GM18861 (cell line): ENCODE measurements around the gene AASS.

Experiments
- ATAC-seq: cut with Tn5 transposase; IDR thresholded peaks from one replicate; pipeline ENCODE4 v1.9.1; 2021; ENCODE audit not compliant: unreplicated experiment

The AASS gene

DNA sequence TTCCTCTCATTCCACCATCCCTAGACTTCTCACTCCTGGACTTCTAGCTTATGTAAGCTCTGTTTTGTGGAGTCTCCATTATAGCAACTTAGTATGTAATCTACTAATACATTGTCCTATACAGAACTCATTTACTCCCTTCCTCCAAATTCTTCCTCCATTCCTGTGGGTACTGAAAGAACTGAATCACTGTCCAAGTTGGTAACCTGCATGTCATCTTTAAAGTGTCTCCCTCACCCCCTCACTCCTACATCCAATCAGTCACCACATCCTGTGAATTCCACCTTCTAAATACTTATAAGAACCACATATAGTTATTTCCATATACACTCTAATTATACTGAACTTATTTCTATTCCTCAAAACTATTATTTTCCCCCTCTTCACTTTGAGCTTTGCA, 20.3 kb downstream of the AASS start:
- ATAC-seq: no peak

GRCh38 chr7:122118757-122119156, 25.3 kb downstream of the AASS start:
- ATAC-seq: no peak

- no peak for ATAC-seq
Measured at GRCh38 chr7:122103064-122103463, 41.0 kb downstream of the AASS start.

DNA sequence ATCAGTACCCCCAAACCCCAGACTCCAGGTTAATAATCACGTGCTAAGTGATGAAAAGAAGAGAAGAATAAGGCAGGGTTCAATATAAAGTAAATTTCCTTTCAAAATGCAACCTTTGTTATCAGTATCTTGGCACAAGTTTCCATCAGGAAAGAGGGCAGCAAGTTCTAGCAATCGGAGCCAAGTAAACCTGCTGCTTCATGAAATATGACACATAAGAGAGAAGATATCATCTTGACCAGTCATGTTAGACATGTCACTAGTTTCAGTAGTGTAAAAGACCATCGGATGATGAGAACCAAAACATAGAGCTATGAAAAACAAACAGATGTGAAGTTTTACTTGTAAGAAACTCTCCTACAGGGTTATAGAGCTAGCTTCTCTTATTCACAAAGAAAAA, 44.0 kb downstream of the AASS start:
- ATAC-seq: no peak

- no peak for ATAC-seq
Measured at GRCh38 chr7:122095642-122096041, 48.4 kb downstream of the AASS start.

GRCh38 chr7:122094549-122094948, 49.5 kb downstream of the AASS start:
- no peak for ATAC-seq

DNA sequence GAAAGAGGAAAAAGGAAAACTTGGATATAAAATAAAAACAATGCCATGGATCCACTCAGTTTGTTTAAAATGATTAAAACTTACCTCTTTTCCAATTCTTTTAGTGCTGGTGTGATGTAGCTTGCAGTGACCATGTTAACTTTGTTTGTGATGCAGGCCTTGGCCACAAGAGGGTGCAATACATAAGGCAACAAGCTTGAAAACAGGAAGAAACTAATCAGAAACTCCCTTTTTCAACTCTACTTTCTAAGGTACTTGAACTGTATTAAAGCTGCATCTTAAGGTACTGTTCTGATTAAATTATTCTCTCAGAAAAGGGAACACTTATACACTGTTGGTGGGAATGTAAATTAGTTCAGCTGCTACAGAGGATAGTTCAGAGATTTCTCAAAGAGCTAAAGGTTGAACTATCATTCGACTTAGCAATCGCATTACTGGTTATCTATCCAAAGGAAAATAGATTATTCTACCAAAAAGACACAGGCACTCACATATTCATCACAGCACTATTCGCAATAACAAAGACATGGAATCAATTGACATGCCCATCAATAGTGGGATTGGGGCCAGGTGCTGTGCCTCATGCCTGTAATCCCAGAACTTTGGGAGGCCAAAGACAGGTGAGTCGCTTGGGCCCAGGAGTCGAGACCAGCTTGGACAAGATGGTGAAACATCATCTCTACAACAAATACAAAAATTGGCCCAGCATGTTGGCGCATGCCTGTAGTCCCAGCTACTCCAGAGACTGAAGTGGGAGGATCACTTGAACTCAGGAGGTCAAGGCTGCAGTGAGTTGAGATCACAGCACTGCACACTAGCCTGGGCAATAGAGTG, 50.9 kb downstream of the AASS start:
- peak; percentile 98 for ATAC-seq

GRCh38 chr7:122082670-122083069, 61.4 kb downstream of the AASS start:
- no peak for ATAC-seq

GRCh38 chr7:122082160-122082559, 61.9 kb downstream of the AASS start:
- no peak for ATAC-seq

- no peak for ATAC-seq
Measured at GRCh38 chr7:122073635-122074034, 70.4 kb downstream of the AASS start.

DNA sequence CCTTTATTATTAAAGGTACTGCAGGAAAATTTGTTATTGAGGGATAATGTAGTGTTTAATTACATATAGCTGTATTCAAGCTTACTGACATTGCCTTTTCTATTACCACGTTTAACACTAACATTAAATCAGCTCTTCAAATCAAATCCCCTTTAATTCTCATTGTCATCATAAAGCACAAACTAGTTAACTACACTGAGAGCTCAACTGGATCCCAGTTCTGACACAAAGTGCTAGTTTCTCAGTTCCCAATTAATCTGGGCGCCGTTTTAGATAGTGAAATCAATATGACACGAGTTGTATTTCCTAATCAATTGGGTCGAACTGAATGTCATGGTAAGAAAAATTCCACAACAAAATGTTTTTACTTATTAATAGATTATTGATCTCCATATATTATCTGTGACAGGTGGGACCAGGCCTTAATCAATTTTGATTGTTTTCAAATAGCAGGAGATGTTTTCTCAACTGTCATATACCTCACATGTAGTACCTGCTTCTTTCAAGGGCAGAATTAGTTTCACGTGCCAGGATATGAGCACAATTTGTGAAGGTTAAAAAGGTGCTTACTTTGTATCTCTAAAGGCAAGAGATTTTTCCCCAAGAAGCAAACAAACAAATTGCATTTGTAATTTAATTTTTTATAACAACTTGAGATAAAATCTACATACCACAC, 71.0 kb downstream of the AASS start:
- ATAC-seq: no peak

DNA sequence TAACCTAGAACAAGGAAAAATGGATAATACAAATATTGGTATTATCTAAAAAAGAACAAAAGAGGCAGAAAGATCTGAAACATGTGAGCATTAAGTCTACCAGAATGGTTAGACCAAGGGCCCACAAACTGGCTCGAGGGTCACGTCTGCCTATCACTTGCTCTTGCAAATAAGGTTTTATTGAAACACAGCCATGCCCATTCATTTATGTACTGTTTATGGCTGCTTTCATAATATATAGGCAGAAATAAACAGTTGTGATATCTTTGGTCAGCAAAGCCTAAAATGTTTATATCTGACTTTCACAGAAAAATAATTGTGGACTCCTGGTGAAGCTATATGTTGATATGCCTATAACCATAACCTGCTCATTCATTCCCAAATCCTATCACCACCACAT, 71.8 kb downstream of the AASS start:
- no peak for ATAC-seq

DNA sequence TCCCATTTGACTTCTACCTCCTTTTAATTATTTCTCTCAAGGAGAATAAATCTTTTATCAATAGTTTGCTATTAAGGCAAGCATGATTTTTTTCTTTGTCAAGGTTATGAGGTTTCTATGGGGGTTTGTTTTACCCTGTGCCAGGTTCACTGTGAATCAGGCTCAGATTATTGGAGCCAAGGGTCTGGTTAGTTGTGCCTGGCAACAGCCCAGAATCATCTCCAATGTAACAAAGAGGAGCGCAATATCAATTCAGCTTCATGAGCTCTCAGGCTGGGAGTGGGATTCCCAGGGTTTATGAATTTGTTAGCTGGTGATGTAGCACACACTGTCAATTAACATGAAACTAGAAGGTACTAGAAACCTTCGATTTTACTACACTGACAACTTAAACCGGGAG, 73.2 kb downstream of the AASS start:
- ATAC-seq: no peak

DNA sequence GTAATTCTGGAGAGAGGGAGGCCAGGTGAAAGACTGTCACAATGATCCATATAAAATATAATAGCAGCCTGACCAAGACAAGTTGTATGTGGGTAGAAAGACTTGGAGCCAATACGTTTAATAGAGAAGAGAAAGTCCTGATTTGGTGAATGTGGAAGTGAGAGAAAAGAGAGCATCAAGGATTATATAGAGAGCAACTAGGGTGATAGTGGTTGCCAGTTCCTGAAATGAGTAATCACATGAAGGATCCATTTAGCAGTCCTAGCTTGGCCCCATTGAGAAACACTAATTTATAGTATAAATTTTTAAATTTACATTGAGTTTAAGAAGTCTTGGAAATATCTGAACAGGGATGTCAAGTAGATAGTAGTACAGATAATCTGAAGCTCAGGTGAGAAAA, 74.0 kb downstream of the AASS start:
- no peak for ATAC-seq

DNA sequence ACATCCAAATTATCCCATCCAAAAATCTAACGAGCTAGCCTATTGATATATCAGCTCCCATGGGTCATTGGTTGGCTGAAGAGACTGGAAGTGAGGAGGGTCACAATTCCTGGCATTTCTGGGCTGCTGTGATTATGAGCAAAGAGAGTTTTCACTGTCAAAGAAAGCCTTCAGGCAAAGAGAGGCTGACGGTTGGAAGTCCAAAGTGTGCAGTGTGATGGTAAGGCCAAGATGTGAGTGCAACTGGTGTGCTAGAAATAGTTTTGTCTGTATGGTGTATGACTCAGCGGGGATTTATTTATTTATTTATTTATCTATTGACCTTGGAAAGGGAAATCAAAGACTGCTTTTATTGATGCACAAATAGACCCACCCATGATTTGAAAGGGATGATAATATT, 75.0 kb downstream of the AASS start:
- no peak for ATAC-seq

DNA sequence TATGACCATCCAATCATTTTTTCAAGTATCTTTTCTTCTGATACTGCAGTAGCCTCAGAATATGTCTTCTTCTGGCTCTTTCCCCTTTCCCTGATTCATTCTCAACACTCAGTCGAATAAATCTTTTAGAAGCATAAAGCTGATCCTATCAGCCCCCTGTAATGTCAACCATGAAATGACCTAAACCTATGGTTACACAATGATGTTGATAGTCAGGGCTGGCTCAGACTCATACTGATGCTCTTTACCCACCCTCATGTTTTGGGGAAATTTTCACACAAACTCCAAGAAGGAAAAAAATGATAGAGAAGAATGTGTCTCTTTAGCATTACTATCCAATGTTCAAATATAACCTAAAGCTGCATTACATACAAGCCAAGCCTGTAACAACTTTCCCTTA, 76.0 kb downstream of the AASS start:
- no peak for ATAC-seq

GRCh38 chr7:122067077-122067476, 77.0 kb downstream of the AASS start:
- ATAC-seq: no peak

GRCh38 chr7:122064971-122065370, 79.1 kb downstream of the AASS start:
- ATAC-seq: no peak

GRCh38 chr7:122063146-122063545, 80.9 kb downstream of the AASS start:
- no peak for ATAC-seq

- no peak for ATAC-seq
Measured at GRCh38 chr7:122059542-122059941, 84.5 kb downstream of the AASS start.

GRCh38 chr7:122056977-122057376, 87.1 kb downstream of the AASS start:
- ATAC-seq: no peak

DNA sequence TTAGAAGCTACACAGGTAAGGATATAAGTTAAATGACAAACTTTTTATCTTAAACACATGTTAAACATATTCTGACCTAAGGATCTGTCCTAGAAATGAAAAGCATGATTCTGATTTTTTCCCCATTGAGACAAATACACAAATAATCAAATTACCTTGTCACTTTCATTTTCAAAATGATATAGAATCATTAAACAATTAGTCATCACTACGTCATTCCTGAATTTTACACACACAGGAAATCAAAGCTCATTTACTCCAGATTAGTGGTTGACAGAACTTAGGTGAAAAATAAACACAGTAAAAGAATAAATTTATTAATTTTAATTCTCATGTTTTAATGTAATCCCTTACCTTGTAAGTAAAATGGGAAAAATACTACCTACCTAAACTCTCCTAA, 89.0 kb downstream of the AASS start:
- ATAC-seq: no peak

- ATAC-seq: no peak
Measured at GRCh38 chr7:122054393-122054792, 89.7 kb downstream of the AASS start.
